GM19324 (cell line): ENCODE data around the gene KHK.

Experiments used
- ATAC-seq: cut with Tn5 transposase; IDR thresholded peaks from one replicate; pipeline ENCODE4 v1.9.1; 2021; ENCODE audit warnings: mild to moderate bottlenecking, moderate library complexity; ENCODE audit not compliant: unreplicated experiment, low FRiP score

KHK gene

DNA sequence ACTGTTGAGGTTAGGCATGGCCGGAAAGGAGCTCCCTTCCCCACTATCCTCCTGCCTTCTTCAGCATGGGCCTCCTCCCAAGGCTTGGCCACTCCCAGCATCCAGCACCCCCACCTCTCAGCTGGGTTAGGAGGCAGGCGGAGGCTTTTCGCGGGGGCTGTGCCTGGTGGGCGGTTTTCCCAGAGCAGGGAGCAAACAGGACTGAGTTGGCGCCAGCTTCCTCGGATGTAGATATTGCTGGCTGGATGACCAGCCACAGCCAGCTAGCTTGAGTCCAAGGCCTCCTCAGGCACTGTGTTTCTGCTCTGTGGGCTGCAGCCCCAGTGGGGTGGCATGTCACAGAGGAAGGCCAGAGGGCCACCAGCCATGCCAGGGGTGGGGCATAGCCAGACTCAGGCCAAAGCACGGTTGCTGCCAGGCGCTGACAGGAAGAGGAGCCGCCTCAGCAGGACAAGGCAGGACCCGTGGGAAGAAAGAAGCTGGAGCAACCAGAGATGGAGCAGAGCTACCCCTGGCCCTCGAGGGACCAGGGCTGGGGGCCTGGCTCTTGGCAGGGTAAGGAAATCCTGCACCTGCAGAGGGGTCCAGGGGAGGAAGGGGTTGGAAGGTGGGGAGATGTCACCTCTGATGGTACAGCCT lies 62.3 kb downstream of the KHK start, which contains the start of gene TCF23:
Gene TCF23 (plus strand): TSS at position 204 of the 639 bp plus-strand sequence. CDS start 130 bp downstream, at position 334.
- ATAC-seq: no peak

DNA sequence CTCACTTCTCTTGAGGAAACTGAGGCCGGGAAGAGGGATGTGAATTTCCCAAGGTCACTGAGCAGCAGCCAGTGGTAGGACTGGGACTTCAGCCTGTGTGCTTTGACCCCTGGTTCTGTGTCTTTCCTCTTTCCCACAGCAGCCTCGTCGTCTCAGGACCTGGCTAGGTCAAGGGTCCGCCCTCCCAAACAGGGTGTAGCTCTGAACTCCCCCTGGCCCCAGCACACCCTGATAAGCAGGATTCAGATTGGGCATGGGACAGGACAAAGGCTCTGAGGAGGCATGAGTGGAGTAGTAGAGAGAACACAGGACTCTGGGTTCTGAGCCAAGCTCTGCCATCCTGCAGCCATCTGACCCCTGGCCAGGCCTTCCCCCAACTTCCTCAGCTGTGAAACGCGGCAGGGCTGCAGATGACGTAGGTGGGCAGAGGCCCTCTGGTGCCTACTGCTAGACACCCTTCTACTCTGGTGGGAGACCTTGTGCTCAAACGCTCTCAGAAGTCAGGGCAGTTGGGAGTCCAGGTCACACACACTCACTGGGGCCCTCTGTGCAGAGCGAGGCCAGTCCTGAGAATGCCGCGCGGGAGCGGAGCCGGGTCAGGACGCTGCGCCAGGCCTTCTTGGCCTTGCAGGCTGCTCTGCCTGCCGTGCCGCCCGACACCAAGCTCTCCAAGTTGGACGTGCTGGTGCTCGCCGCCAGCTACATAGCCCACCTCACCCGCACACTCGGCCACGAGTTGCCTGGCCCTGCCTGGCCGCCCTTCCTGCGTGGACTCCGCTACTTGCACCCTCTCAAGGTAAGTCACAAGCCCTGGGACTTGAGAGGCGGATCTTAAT lies 63.2 kb downstream of the KHK start:
- no peak for ATAC-seq
